Endothelial cell of umbilical vein (primary cell): ENCODE measurements around the gene HTR3E. TPM values are rescaled to one million over a fixed set of nuclear protein-coding genes. Genes with fewer than 3 reads are reported as not detected.

Source experiments
- BruUV-seq: library from RNA; stranded (reverse); fragments of 400-500 nt; replicated peaks from 2 replicates; lab custom pipeline; 2021; lab: Mats Ljungman, UMichigan
- CTCF ChIA-PET: fragments of 300-600, 350-600 bp; sonication (Branson Sonifier 250); formaldehyde crosslinking; loops from one replicate; lab custom pipeline; 2021; ENCODE audit warnings: antibody characterized with exemption, inconsistent platforms; lab: Charles Lee
- POLR2A ChIA-PET: fragments of 300-600, 350-600 bp; sonication (Branson Sonifier 250); formaldehyde crosslinking; loops from one replicate; lab custom pipeline; 2021; ENCODE audit warnings: antibody characterized with exemption, inconsistent platforms; lab: Charles Lee
- DNase-seq: peaks from one replicate; pipeline ENCODE4 v3.0.0-alpha.2; 2011; ENCODE audit warnings: low read depth, low spot score
- FAIRE-seq: peaks from 2 replicates; lab custom pipeline; 2011; peaks lifted over from hg19 to GRCh38; lab: Jason Lieb, UNC
- H2AFZ ChIP-seq: 2 replicates; pipeline ENCODE4 v1.6.0; 2012; ENCODE audit warnings: low read depth, low read length, control low read depth, inconsistent platforms
- H3K27ac ChIP-seq: 2 replicates; pipeline ENCODE4 v1.5.1; 2011; ENCODE audit warnings: low read depth, mild to moderate bottlenecking, control low read depth, low read length, moderate library complexity; ENCODE audit not compliant: insufficient read depth
- H3K27me3 ChIP-seq, 2 experiments: 2 replicates each; pipeline versions ENCODE4 v1.6.0 to v1.6.1; 2011; ENCODE audit warnings: low read length in 2 of 2, mixed read lengths in 1 of 2; ENCODE audit not compliant: control insufficient read depth in 2 of 2, insufficient read depth in 2 of 2
- H3K36me3 ChIP-seq, 2 experiments: 2 replicates in 1 of 2; 3 replicates in 1 of 2; pipeline ENCODE4 v1.5.1; 2011; ENCODE audit warnings: low read length in 2 of 2, mild to moderate bottlenecking in 1 of 2, moderate library complexity in 1 of 2; ENCODE audit not compliant: control insufficient read depth in 2 of 2, insufficient read depth in 2 of 2; ENCODE audit errors: extremely low read depth in 1 of 2
- H3K4me1 ChIP-seq: 3 replicates; pipeline ENCODE4 v1.5.1; 2011; ENCODE audit warnings: mild to moderate bottlenecking, low read length; ENCODE audit not compliant: control insufficient read depth, insufficient read depth; ENCODE audit errors: extremely low read depth
- H3K4me2 ChIP-seq: 2 replicates; pipeline ENCODE4 v1.6.1; 2011; ENCODE audit warnings: low read length, control low read depth, mixed read lengths; ENCODE audit not compliant: insufficient read depth
- H3K4me3 ChIP-seq, 3 experiments: fragments of 200-600 bp in 1 of 3; sonication (generic), shearing (Covaris generic) in 1 of 3; replicated peaks in 1 of 3; 2 replicates each; pipeline ENCODE4 v1.5.1; 2011 to 2016; ENCODE audit warnings: control low read depth in 3 of 3, low read length in 3 of 3, mild to moderate bottlenecking in 2 of 3, inconsistent platforms in 1 of 3, low read depth in 1 of 3, moderate library complexity in 1 of 3; ENCODE audit not compliant: insufficient read depth in 1 of 3
- H3K79me2 ChIP-seq: 2 replicates; pipeline ENCODE4 v1.6.0; 2012; ENCODE audit warnings: low read length, inconsistent platforms; ENCODE audit not compliant: control insufficient read depth, insufficient read depth
- H3K9ac ChIP-seq: replicated peaks from 2 replicates; pipeline ENCODE3; 2011; ENCODE audit warnings: low read length, control low read depth; ENCODE audit not compliant: insufficient read depth; ENCODE audit errors: extremely low read depth
- H3K9me1 ChIP-seq: replicated peaks from 3 replicates; pipeline ENCODE4 v1.6.0; 2011; ENCODE audit warnings: mild to moderate bottlenecking, low read length; ENCODE audit not compliant: control insufficient read depth, insufficient read depth; ENCODE audit errors: extremely low read depth
- H3K9me3 ChIP-seq: replicated peaks from 2 replicates; pipeline ENCODE4 v1.5.1; 2012; ENCODE audit warnings: low read length, inconsistent platforms; ENCODE audit not compliant: control insufficient read depth, insufficient read depth
- H4K20me1 ChIP-seq: replicated peaks from 2 replicates; pipeline ENCODE3; 2011; ENCODE audit warnings: mild to moderate bottlenecking, low read length; ENCODE audit not compliant: control insufficient read depth, insufficient read depth; ENCODE audit errors: extremely low read depth
- EZH2 ChIP-seq: IDR thresholded peaks from 2 replicates; pipeline ENCODE4 v1.6.1; 2012; ENCODE audit warnings: borderline replicate concordance, low read depth, mild to moderate bottlenecking, moderate library complexity, low read length, inconsistent platforms; ENCODE audit not compliant: severe bottlenecking
- FOS ChIP-seq: IDR thresholded peaks from 2 replicates; pipeline ENCODE4 v1.6.1; 2011; ENCODE audit warnings: mild to moderate bottlenecking, low read length, moderate library complexity, borderline replicate concordance; ENCODE audit not compliant: insufficient read depth
- GATA2 ChIP-seq: IDR thresholded peaks from 2 replicates; pipeline ENCODE4 v1.7.0; 2011; ENCODE audit warnings: low read depth, mild to moderate bottlenecking, moderate library complexity, mixed read lengths, low read length; ENCODE audit not compliant: insufficient read length, insufficient read depth
- JUN ChIP-seq: IDR thresholded peaks from 2 replicates; pipeline ENCODE4 v1.6.1; 2011; ENCODE audit warnings: borderline replicate concordance, low read depth; ENCODE audit not compliant: insufficient read length, insufficient read depth
- MYC ChIP-seq: IDR thresholded peaks from one replicate; pipeline ENCODE4 v1.6.1; 2011; ENCODE audit warnings: mild to moderate bottlenecking, low read depth, low read length
- POLR2A ChIP-seq: IDR thresholded peaks from 2 replicates; pipeline ENCODE4 v1.6.1; 2012; ENCODE audit warnings: low read depth, mild to moderate bottlenecking, control low read depth, low read length
- POLR2AphosphoS5 ChIP-seq: IDR thresholded peaks from 2 replicates; pipeline ENCODE4 v1.6.1; 2012; ENCODE audit warnings: low read depth, mild to moderate bottlenecking, control low read depth, low read length, moderate library complexity; ENCODE audit not compliant: insufficient read depth
- dilution Hi-C: fragments of 300-500 bp; cut with MboI; formaldehyde crosslinking; loops from one replicate; pipeline ENCODE4 v1.15.0; 2019; ENCODE audit warnings: low sequenced_read_pairs; ENCODE audit not compliant: extremely low pct_ligation_motif_present
- intact Hi-C: fragments of 100-400 bp; cut with micrococcal nuclease; formaldehyde crosslinking; loops from one replicate; pipeline ENCODE4 v1.10.0; 2022
- polyA plus RNA-seq, 4 experiments: library from polyadenylated mRNA; depleted of rRNA in 3 of 4; stranded (reverse) in 3 of 4; unstranded in 1 of 4; fragments of >200 nt; gene quantifications; 2 replicates each; pipeline versions ENCODE4 v1.2.1 to v1.2.3, GENCODE V29; 2011 to 2012; ENCODE audit warnings: missing spikeins in 1 of 4
- total RNA-seq: library from RNA; stranded (reverse); gene quantifications from 2 replicates; pipeline ENCODE4 v1.2.3, GENCODE V29; 2021
- TF ChIP-seq, protein P1 (sequence below): IDR thresholded peaks from 2 replicates; pipeline ENCODE4 v1.6.1; 2011; ENCODE audit not compliant: insufficient read depth, insufficient read length
- TF ChIP-seq, protein P2 (sequence below), 2 donors: IDR thresholded peaks; 1 replicate in 1 of 2; 2 replicates in 1 of 2; pipeline ENCODE4 v1.5.1; 2011; ENCODE audit warnings: low read length in 2 of 2, mild to moderate bottlenecking in 2 of 2, moderate library complexity in 2 of 2, control low read depth in 1 of 2, inconsistent platforms in 1 of 2, low read depth in 1 of 2; ENCODE audit not compliant: insufficient read depth in 1 of 2; ENCODE audit errors: extremely low read depth in 1 of 2

The HTR3E gene
- total and polyA plus RNA-seq, 2 donors (not counting 3 experiments of a cell fraction or from before 2014, with no cell fraction given), result not detected

DNA sequence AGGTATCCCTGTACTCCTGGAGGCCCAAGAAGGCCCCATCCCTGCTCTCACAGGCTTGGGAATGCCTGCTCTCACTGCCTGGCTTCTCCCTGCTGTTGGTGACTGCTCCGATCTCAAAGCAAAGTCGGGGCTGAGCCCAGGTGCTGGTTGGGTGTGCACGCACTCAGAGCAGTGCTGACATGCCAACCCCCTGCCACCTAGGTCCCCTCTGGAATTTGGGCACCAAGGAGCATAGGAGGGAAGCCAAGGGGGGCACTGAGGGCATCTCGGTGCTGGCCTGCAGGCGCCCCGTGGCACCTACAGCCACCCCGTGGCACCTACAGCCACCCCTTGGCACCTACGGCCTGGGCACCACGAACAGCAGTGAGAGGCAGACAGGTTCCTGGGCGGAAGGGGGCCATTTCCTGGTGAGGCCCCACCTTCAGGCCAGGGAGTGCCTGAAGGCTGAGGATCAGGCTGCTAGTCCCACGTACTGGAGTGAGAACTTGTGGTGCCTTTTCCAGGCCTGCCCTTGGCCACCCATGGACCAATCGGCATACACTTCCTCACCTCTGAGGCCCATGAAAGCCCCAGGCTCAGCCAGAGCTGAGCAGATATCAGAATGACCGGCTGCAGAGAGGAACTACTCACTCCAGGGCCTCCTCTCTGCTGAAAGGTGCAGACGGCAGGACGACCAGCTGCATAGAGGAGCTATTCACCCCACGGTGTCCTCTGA lies 15.6 kb upstream of the HTR3E start:
- BruUV-seq, result no TSS peak

More for the DNA sequence above, 15.6 kb upstream of the HTR3E start:
- Histone ChIP-seq H3K9me3 (no peaks in the 10 kb centered on the region), H2AFZ (no peak overlapping the region), H3K27me3 (no peaks in the 10 kb centered on the region), H3K4me1 (peaks cover 5% of the 10 kb centered on the region), H4K20me1 (no peaks in the 10 kb centered on the region), H3K4me3 (no peak overlapping the region), H3K79me2 (no peaks in the 10 kb centered on the region), H3K36me3 (no peaks in the 10 kb centered on the region), H3K9ac (no peak overlapping the region), H3K4me2 (no peak overlapping the region), H3K27ac (no peak overlapping the region), H3K9me1 (no peaks in the 10 kb centered on the region)
- DNase-seq (no peak), FAIRE-seq (no peak)
- TF ChIP-seq POLR2AphosphoS5 (no peak), POLR2A (no peak), GATA2 (no peak), EZH2 (no peak), JUN (no peak), MYC (no peak), FOS (no peak)
- TF ChIP-seq, protein P1, sequence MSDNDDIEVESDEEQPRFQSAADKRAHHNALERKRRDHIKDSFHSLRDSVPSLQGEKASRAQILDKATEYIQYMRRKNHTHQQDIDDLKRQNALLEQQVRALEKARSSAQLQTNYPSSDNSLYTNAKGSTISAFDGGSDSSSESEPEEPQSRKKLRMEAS, result no peak
- TF ChIP-seq, protein P2, sequence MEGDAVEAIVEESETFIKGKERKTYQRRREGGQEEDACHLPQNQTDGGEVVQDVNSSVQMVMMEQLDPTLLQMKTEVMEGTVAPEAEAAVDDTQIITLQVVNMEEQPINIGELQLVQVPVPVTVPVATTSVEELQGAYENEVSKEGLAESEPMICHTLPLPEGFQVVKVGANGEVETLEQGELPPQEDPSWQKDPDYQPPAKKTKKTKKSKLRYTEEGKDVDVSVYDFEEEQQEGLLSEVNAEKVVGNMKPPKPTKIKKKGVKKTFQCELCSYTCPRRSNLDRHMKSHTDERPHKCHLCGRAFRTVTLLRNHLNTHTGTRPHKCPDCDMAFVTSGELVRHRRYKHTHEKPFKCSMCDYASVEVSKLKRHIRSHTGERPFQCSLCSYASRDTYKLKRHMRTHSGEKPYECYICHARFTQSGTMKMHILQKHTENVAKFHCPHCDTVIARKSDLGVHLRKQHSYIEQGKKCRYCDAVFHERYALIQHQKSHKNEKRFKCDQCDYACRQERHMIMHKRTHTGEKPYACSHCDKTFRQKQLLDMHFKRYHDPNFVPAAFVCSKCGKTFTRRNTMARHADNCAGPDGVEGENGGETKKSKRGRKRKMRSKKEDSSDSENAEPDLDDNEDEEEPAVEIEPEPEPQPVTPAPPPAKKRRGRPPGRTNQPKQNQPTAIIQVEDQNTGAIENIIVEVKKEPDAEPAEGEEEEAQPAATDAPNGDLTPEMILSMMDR (IDR thresholded peaks at IDR 0.05; ENCODE audit: extremely low read depth in 1 of 2, insufficient read depth in 1 of 2, low read depth in 1 of 2, low read length in 2 of 2), result no peak
- POLR2A ChIA-PET, result interaction anchor here (1.0 kb wide), 1 partner anchor 93 kb away, joined by 5 read pairs; no protein-coding TSS in a partner anchor
- dilution Hi-C loops (no loop called here), intact Hi-C loops (no loop called here)
- CTCF ChIA-PET, result no interaction called here
